Calu3 (cell line): ENCODE measurements around the gene DOCK7. TPM values are rescaled to one million over a fixed set of nuclear protein-coding genes. Genes with fewer than 3 reads are reported as not detected.

Experiments used
- BruUV-seq: library from RNA; stranded (reverse); fragments of 400-500 nt; replicated peaks from 2 replicates; lab custom pipeline; 2021; lab: Mats Ljungman, UMichigan
- CTCF ChIA-PET: fragments of 300-600 bp; sonication (Branson Sonifier 250); formaldehyde crosslinking; loops from one replicate; lab custom pipeline; 2022; ENCODE audit warnings: antibody characterized with exemption; lab: Charles Lee
- DNase-seq: peaks from one replicate; pipeline ENCODE4 v3.0.0; 2022
- H3K27ac Mint-ChIP-seq: one replicate; pipeline ENCODE4 v1.8.0; 2022; ENCODE audit warnings: mixed read lengths; ENCODE audit not compliant: unreplicated experiment
- H3K27me3 Mint-ChIP-seq: one replicate; pipeline ENCODE4 v1.8.0; 2022; ENCODE audit warnings: mixed read lengths; ENCODE audit not compliant: unreplicated experiment
- H3K36me3 Mint-ChIP-seq: one replicate; pipeline ENCODE4 v1.8.0; 2022; ENCODE audit warnings: mild to moderate bottlenecking, moderate library complexity, mixed read lengths; ENCODE audit not compliant: insufficient read depth, unreplicated experiment
- H3K4me1 Mint-ChIP-seq: one replicate; pipeline ENCODE4 v1.8.0; 2022; ENCODE audit warnings: mild to moderate bottlenecking, low read depth, mixed read lengths; ENCODE audit not compliant: unreplicated experiment
- H3K4me3 Mint-ChIP-seq: one replicate; pipeline ENCODE4 v1.8.0; 2022; ENCODE audit warnings: mild to moderate bottlenecking, low read depth, moderate library complexity, mixed read lengths; ENCODE audit not compliant: unreplicated experiment
- H3K9me3 Mint-ChIP-seq: one replicate; pipeline ENCODE4 v1.8.0; 2022; ENCODE audit warnings: low read depth, mixed read lengths; ENCODE audit not compliant: unreplicated experiment
- intact Hi-C: fragments of 100-400 bp; cut with micrococcal nuclease; formaldehyde crosslinking; loops from one replicate; pipeline ENCODE4 v1.10.0; 2022; ENCODE audit not compliant: unreplicated experiment
- total RNA-seq: library from RNA; stranded (reverse); gene quantifications from 2 replicates; pipeline ENCODE4 v1.2.3, GENCODE V29; 2022
- TF ChIP-seq, protein P1 (sequence below): fragments of 200-600 bp; IDR thresholded peaks from one replicate; pipeline ENCODE4 v1.8.0; 2022; ENCODE audit warnings: antibody characterized with exemption; ENCODE audit not compliant: unreplicated experiment

Gene DOCK7
- total RNA-seq, 1 experiment from 2014 or later = 48.6 TPM

DNA sequence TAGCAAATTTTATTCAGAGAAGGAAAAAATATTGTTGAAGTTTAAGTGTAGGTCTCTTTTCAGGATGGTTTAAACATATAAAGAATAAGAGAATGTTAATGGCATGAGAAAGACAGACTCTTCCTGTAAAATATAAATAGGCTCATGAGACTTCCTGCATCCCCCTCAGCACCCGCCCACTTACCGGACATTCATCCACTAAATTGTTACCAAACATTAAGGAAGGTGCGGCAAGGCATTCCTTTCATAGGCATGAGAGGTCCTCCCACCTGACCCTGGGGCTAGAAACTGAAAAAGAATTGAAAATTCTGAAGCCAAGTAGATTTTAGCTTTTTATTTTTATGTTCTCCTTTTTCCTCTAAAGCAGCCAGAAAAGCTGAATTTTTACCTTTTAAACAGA lies 261.9 kb downstream of the DOCK7 start:
- TF ChIP-seq, protein P1, sequence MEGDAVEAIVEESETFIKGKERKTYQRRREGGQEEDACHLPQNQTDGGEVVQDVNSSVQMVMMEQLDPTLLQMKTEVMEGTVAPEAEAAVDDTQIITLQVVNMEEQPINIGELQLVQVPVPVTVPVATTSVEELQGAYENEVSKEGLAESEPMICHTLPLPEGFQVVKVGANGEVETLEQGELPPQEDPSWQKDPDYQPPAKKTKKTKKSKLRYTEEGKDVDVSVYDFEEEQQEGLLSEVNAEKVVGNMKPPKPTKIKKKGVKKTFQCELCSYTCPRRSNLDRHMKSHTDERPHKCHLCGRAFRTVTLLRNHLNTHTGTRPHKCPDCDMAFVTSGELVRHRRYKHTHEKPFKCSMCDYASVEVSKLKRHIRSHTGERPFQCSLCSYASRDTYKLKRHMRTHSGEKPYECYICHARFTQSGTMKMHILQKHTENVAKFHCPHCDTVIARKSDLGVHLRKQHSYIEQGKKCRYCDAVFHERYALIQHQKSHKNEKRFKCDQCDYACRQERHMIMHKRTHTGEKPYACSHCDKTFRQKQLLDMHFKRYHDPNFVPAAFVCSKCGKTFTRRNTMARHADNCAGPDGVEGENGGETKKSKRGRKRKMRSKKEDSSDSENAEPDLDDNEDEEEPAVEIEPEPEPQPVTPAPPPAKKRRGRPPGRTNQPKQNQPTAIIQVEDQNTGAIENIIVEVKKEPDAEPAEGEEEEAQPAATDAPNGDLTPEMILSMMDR = no peak
- no TSS peak for BruUV-seq
- Mint-ChIP-seq H3K4me3 (no peak overlapping the region), H3K27ac (no peak overlapping the region), H3K27me3 (peaks cover 6% of the 10 kb centered on the region), H3K4me1 (peaks cover 18% of the 10 kb centered on the region), H3K9me3 (no peaks in the 10 kb centered on the region), H3K36me3 (no peaks in the 10 kb centered on the region)
- DNase-seq = peak; percentile 26
- intact Hi-C loops = no loop called here
- CTCF ChIA-PET = interaction anchor here (0.6 kb wide), 1 partner anchor 253 kb away, joined by 3 read pairs; no protein-coding TSS in a partner anchor

DNA sequence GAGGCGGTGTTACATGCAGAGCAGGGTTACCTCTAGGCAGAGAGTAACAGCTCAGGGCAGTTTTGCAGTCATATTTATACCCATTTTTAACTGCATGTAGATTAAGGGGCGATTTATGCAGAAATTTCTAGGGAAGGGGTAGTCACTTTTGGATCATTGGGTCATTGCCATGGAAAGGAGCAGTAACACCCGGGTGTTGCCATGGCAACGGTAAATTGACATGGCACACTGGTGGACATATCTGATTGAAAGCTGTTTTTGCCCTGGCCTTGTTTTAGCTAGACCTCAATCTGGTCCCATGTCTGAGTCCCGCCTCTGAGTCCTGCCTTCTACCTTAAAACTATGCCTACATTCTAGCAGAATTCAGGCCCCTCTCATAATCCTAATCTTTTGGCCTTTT lies 263.1 kb downstream of the DOCK7 start:
- no peak for DNase-seq
- BruUV-seq = no TSS peak
- H3K4me1 Mint-ChIP-seq = peaks cover 18% of the 10 kb centered on the region
- peak overlapping the region; percentile 64 for H3K27ac Mint-ChIP-seq
- intact Hi-C loops = no loop called here
- no peaks in the 10 kb centered on the region for H3K27me3 Mint-ChIP-seq
- CTCF ChIA-PET = no interaction called here
- H3K4me3 Mint-ChIP-seq = no peak overlapping the region
- TF ChIP-seq, protein P1 = no peak
- H3K36me3 Mint-ChIP-seq = no peaks in the 10 kb centered on the region
- H3K9me3 Mint-ChIP-seq = no peaks in the 10 kb centered on the region

DNA sequence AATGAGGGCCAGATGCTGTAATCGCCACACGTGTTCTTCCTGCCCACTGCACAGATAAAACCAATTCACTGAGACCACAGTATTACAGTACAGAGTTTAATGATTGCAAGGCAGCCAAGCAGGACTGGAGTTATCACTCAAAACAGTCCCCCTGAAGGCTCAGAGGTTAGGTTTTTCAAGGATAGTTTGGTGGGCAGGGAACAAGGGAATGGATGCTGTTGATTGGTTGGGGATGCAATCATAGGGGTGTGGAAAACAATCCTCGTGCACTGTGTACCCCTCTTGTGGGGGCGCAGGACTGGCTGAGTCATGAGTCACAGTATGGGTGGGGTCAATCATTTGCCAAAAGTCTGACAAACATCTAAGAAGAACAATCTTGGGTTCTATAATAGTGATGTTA lies 263.8 kb downstream of the DOCK7 start:
- BruUV-seq = no TSS peak
- H3K27ac Mint-ChIP-seq = peak overlapping the region; percentile 64
- H3K9me3 Mint-ChIP-seq = no peaks in the 10 kb centered on the region
- intact Hi-C loops = no loop called here
- peaks cover 18% of the 10 kb centered on the region for H3K4me1 Mint-ChIP-seq
- DNase-seq = peak; percentile 18
- no peak overlapping the region for H3K4me3 Mint-ChIP-seq
- TF ChIP-seq, protein P1 = no peak
- CTCF ChIA-PET = no interaction called here
- H3K27me3 Mint-ChIP-seq = no peaks in the 10 kb centered on the region
- H3K36me3 Mint-ChIP-seq = no peaks in the 10 kb centered on the region

DNA sequence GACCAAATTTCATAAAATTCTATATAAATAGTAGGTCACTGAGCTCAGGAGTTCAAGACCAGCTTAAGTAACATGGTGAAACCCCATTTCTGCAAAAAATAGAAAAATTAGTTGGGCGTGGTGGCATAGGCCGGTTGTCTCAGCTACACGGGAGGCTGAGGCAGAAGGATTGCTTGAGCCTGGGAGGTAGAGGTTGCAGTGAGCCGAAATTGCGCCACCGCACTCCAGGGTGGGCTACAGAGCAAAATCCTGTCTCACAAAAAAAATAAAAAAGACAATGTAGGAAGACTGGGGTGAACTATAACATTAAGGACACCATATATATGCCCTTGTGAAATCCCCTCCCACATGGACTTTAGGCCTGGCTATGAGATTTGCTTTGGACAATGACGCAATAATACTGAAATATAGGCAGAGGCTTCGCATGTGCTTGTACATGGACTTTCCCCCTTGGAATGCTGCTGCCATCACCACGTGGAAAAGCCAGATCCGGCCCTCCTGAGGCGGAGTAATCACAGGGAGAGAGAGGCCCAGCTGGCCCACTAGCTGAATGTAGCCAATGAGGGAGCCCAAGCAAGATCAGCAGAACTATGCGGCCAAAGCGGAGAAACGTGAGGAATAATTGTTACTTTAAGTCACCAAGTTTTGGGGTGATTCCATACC lies 264.5 kb downstream of the DOCK7 start:
- TF ChIP-seq, protein P1 = no peak
- H3K27ac Mint-ChIP-seq = peak overlapping the region; percentile 64
- no peaks in the 10 kb centered on the region for H3K27me3 Mint-ChIP-seq
- CTCF ChIA-PET = no interaction called here
- no peaks in the 10 kb centered on the region for H3K36me3 Mint-ChIP-seq
- DNase-seq = no peak
- H3K4me1 Mint-ChIP-seq = peaks cover 18% of the 10 kb centered on the region
- H3K4me3 Mint-ChIP-seq = no peak overlapping the region
- BruUV-seq = no TSS peak
- intact Hi-C loops = no loop called here
- H3K9me3 Mint-ChIP-seq = no peaks in the 10 kb centered on the region
